Adrenal gland (tissue), 5 donors: ENCODE measurements around the gene DNAJC15.

Source experiments
- CTCF ChIP-seq, 6 experiments: fragments of 450-650 bp in 4 of 6; fragments of 200-600 bp in 2 of 6; sonication (generic) in 1 of 6; IDR thresholded peaks; 1 replicate in 5 of 6; 2 replicates in 1 of 6; pipeline versions ENCODE4 v1.5.1 to v1.8.0; 2016 to 2021; ENCODE audit warnings: antibody characterized with exemption in 6 of 6, mild to moderate bottlenecking in 2 of 6, moderate library complexity in 1 of 6
- POLR2A ChIP-seq, 2 donors: fragments of 450-650 bp; IDR thresholded peaks; one replicate each; pipeline ENCODE4 v1.6.1; 2017; ENCODE audit warnings: antibody characterized with exemption in 2 of 2, mild to moderate bottlenecking in 2 of 2, moderate library complexity in 1 of 2
- donor health status: DM: no; HTN: no; CAD: no.

GRCh38 chr13:43127827-43128226, 104.4 kb downstream of the DNAJC15 start:
- TF ChIP-seq POLR2A (IDR thresholded peaks at IDR 0.05) = no peak
- no peak for TF ChIP-seq CTCF (IDR thresholded peaks at IDR 0.05)
